ENCODE data around the gene RAB3IP. TPM values are rescaled to one million over a fixed set of nuclear protein-coding genes. Genes with fewer than 3 reads are reported as not detected.

RAB3IP gene
- total RNA-seq, 1 donor, result 13.4 TPM

DNA sequence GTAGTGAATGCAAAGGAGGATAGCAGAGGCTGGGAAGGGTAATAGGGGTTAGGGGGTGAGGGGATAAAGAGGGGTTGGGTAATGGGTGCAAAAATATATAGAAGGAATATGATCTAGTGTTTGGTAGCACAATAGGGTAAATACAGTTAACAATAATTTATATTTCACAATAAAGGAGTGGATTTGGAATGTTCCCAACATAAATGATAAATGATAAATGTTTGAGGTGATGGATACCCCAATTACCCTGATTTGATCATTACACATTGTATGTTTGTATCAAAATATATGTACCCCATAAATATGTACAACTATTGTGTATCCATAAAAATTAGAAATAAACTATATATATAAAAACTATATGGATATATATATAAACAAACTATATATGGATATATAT, 85.4 kb downstream of the RAB3IP start:
- H3K4me3 ChIP-seq (ENCODE audit: insufficient read depth, low read length), result no peak overlapping the region
- no peaks in the 10 kb centered on the region for H4K20me1 ChIP-seq (ENCODE audit: insufficient read depth, low read length)
- no peaks in the 10 kb centered on the region for H3K36me3 ChIP-seq (ENCODE audit: insufficient read depth, low read length)
- H2AFZ ChIP-seq (ENCODE audit: low read length), result no peak overlapping the region
- H3K79me2 ChIP-seq (ENCODE audit: insufficient read depth, low read length), result no peaks in the 10 kb centered on the region
- no peak overlapping the region for H3K27ac ChIP-seq (ENCODE audit: low read depth, low read length)
- H3K4me2 ChIP-seq (ENCODE audit: insufficient read depth, low read length), result no peak overlapping the region
- H3K27me3 ChIP-seq (ENCODE audit: insufficient read depth, low read length), result no peaks in the 10 kb centered on the region
- peaks cover 5% of the 10 kb centered on the region for H3K4me1 ChIP-seq (ENCODE audit: insufficient read depth, low read length)
- no peak for DNase-seq (ENCODE audit: insufficient read length, low spot score, missing footprints)
- TF ChIP-seq, protein P1, sequence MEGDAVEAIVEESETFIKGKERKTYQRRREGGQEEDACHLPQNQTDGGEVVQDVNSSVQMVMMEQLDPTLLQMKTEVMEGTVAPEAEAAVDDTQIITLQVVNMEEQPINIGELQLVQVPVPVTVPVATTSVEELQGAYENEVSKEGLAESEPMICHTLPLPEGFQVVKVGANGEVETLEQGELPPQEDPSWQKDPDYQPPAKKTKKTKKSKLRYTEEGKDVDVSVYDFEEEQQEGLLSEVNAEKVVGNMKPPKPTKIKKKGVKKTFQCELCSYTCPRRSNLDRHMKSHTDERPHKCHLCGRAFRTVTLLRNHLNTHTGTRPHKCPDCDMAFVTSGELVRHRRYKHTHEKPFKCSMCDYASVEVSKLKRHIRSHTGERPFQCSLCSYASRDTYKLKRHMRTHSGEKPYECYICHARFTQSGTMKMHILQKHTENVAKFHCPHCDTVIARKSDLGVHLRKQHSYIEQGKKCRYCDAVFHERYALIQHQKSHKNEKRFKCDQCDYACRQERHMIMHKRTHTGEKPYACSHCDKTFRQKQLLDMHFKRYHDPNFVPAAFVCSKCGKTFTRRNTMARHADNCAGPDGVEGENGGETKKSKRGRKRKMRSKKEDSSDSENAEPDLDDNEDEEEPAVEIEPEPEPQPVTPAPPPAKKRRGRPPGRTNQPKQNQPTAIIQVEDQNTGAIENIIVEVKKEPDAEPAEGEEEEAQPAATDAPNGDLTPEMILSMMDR (IDR thresholded peaks at IDR 0.05; ENCODE audit: extremely low read depth, low read depth, low read length), result no peak
- no peaks in the 10 kb centered on the region for H3K9me3 ChIP-seq (ENCODE audit: low read depth, low read length)

DNA sequence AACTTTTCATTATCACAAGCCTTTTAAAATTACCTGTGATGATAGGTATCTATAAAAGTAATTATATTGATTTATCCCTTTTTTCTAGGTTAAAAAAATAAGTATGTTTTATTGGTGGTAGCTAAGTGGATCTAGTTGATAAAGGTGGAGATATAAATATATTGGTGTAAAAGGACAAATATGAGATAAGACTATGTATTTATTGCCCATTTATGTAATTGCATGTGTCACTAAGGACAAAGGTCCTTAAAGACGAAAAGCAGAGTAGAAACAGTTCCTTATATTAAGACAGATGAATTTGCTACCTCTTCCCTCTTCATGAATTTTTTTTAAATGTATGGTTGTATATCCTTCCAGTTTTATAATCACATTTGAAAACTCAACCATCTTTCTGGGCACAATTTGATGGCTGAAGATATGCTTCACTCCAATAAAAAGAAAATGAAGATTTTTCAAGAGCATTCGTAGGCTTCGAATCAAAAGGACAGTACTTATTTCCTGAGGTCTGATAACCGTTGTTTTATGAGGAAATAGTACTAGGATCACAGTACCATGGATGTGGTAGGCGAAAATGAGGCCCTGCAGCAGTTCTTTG, 86.4 kb downstream of the RAB3IP start, which contains the start of gene MYRFL:
MYRFL (plus strand) TSS at position 262 of the 595 bp plus-strand sequence; CDS start at position 553, 291 bp downstream.
- TF ChIP-seq, protein P1 (IDR thresholded peaks at IDR 0.05; ENCODE audit: extremely low read depth, low read depth, low read length), result no peak

DNA sequence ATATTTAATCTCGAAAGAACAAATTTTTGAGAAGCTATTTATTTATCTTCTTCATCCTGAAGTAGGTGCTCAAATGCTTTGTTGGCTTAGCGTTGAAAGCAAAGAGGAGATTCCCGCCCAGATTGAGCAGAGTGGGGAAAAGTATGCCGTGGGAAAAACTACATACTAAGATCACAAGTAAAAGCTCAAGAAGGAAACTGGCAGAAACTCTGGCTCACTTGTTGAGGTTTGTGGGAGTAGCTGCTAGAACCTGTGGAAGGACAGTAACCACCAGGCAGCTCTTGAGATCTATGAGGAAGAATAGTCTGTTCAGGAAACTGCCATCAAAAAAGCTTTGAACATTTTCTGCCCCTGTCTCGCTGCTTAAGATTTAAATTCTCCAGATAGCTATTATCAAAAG, 90.2 kb downstream of the RAB3IP start:
- no peaks in the 10 kb centered on the region for H4K20me1 ChIP-seq (ENCODE audit: insufficient read depth, low read length)
- H3K4me3 ChIP-seq (ENCODE audit: insufficient read depth, low read length), result no peak overlapping the region
- H3K79me2 ChIP-seq (ENCODE audit: insufficient read depth, low read length), result no peaks in the 10 kb centered on the region
- DNase-seq (ENCODE audit: insufficient read length, low spot score, missing footprints), result no peak
- H3K9me3 ChIP-seq (ENCODE audit: low read depth, low read length), result no peaks in the 10 kb centered on the region
- H3K4me2 ChIP-seq (ENCODE audit: insufficient read depth, low read length), result no peak overlapping the region
- no peaks in the 10 kb centered on the region for H3K27me3 ChIP-seq (ENCODE audit: insufficient read depth, low read length)
- no peaks in the 10 kb centered on the region for H3K4me1 ChIP-seq (ENCODE audit: insufficient read depth, low read length)
- H3K27ac ChIP-seq (ENCODE audit: low read depth, low read length), result no peak overlapping the region
- no peak overlapping the region for H2AFZ ChIP-seq (ENCODE audit: low read length)
- TF ChIP-seq, protein P1 (IDR thresholded peaks at IDR 0.05; ENCODE audit: extremely low read depth, low read depth, low read length), result no peak
- no peaks in the 10 kb centered on the region for H3K36me3 ChIP-seq (ENCODE audit: insufficient read depth, low read length)

More for the DNA sequence above, 86.4 kb downstream of the RAB3IP start, which contains the start of gene MYRFL:
- H3K36me3 ChIP-seq (ENCODE audit: insufficient read depth, low read length), result no peaks in the 10 kb centered on the region
- no peak for DNase-seq (ENCODE audit: insufficient read length, low spot score, missing footprints)
- no peak within 1 kb of the TSS for H3K27ac ChIP-seq (ENCODE audit: low read depth, low read length)
- no peaks in the 10 kb centered on the region for H3K9me3 ChIP-seq (ENCODE audit: low read depth, low read length)
- H3K79me2 ChIP-seq (ENCODE audit: insufficient read depth, low read length), result no peaks in the 10 kb centered on the region
- peaks cover 5% of the 10 kb centered on the region for H3K4me1 ChIP-seq (ENCODE audit: insufficient read depth, low read length)
- H3K27me3 ChIP-seq (ENCODE audit: insufficient read depth, low read length), result no peaks in the 10 kb centered on the region
- no peak within 1 kb of the TSS for H3K4me2 ChIP-seq (ENCODE audit: insufficient read depth, low read length)
- H3K4me3 ChIP-seq (ENCODE audit: insufficient read depth, low read length), result no peak within 1 kb of the TSS
- no peaks in the 10 kb centered on the region for H4K20me1 ChIP-seq (ENCODE audit: insufficient read depth, low read length)
- H2AFZ ChIP-seq (ENCODE audit: low read length), result no peak within 1 kb of the TSS

DNA sequence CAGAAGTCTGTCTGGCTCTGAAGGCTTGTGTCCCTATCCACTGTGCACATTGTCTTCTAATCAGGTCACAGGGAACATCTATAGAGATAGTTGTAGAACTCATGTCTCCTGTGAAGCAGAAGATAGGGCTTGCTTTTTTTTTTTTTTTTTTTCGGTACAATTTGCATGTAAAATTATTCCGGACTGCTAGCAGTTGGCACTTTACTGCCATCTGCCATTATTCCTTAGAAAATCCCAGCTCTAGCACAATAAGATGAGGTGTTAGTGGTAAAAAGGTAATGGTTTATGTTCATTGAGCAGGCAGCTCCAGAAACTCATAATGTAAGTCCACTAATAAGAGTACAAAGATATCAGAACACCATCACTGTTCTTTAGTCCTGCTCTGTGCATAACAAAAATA, 95.0 kb downstream of the RAB3IP start:
- TF ChIP-seq, protein P1 (IDR thresholded peaks at IDR 0.05; ENCODE audit: extremely low read depth, low read depth, low read length), result no peak
- peaks cover 3% of the 10 kb centered on the region for H3K27me3 ChIP-seq (ENCODE audit: insufficient read depth, low read length)
- H3K4me2 ChIP-seq (ENCODE audit: insufficient read depth, low read length), result no peak overlapping the region
- no peak overlapping the region for H3K4me3 ChIP-seq (ENCODE audit: insufficient read depth, low read length)
- H3K79me2 ChIP-seq (ENCODE audit: insufficient read depth, low read length), result no peaks in the 10 kb centered on the region
- H3K9me3 ChIP-seq (ENCODE audit: low read depth, low read length), result no peaks in the 10 kb centered on the region
- H3K36me3 ChIP-seq (ENCODE audit: insufficient read depth, low read length), result no peaks in the 10 kb centered on the region
- H3K4me1 ChIP-seq (ENCODE audit: insufficient read depth, low read length), result no peaks in the 10 kb centered on the region
- no peak overlapping the region for H3K27ac ChIP-seq (ENCODE audit: low read depth, low read length)
- H4K20me1 ChIP-seq (ENCODE audit: insufficient read depth, low read length), result no peaks in the 10 kb centered on the region
- H2AFZ ChIP-seq (ENCODE audit: low read length), result no peak overlapping the region
- no peak for DNase-seq (ENCODE audit: insufficient read length, low spot score, missing footprints)
